Keratinocyte (primary cell): ENCODE measurements around the gene INSRR. TPM values are rescaled to one million over a fixed set of nuclear protein-coding genes. Genes with fewer than 3 reads are reported as not detected.

Experiments
- DNase-seq: peaks from one replicate; pipeline ENCODE4 v3.0.0-alpha.2; 2011; ENCODE audit warnings: low read depth, missing footprints, low spot score
- FAIRE-seq: peaks from 2 replicates; lab custom pipeline; 2011; peaks lifted over from hg19 to GRCh38; lab: Jason Lieb, UNC
- H2AFZ ChIP-seq: 2 replicates; pipeline ENCODE4 v1.6.0; 2012; ENCODE audit warnings: low read length, control low read depth, inconsistent platforms; ENCODE audit not compliant: control insufficient read depth
- H3K27ac ChIP-seq: 2 replicates; pipeline ENCODE4 v1.5.1; 2011; ENCODE audit warnings: low read length; ENCODE audit not compliant: control insufficient read depth, insufficient read depth
- H3K27me3 ChIP-seq: 3 replicates; pipeline ENCODE4 v1.6.0; 2011; ENCODE audit warnings: low read length; ENCODE audit not compliant: control insufficient read depth, insufficient read depth; ENCODE audit errors: extremely low read depth
- H3K36me3 ChIP-seq, 2 experiments: 2 replicates in 1 of 2; 3 replicates in 1 of 2; pipeline ENCODE4 v1.5.1; 2011; ENCODE audit warnings: low read length in 2 of 2, mild to moderate bottlenecking in 1 of 2; ENCODE audit not compliant: control insufficient read depth in 2 of 2, insufficient read depth in 2 of 2; ENCODE audit errors: extremely low read depth in 1 of 2
- H3K4me1 ChIP-seq: 3 replicates; pipeline ENCODE4 v1.5.1; 2011; ENCODE audit warnings: low read length; ENCODE audit not compliant: control insufficient read depth, insufficient read depth; ENCODE audit errors: extremely low read depth
- H3K4me2 ChIP-seq: 3 replicates; pipeline ENCODE4 v1.6.0; 2011; ENCODE audit warnings: low read depth, low read length; ENCODE audit not compliant: control insufficient read depth, insufficient read depth; ENCODE audit errors: extremely low read depth
- H3K4me3 ChIP-seq, 3 experiments: fragments of 200-600 bp in 1 of 3; sonication (generic) in 1 of 3; 2 replicates in 2 of 3; 3 replicates in 1 of 3; pipeline ENCODE4 v1.5.1; 2011 to 2016; ENCODE audit warnings: low read length in 3 of 3, mild to moderate bottlenecking in 3 of 3, control low read depth in 2 of 3, inconsistent platforms in 1 of 3, low read depth in 1 of 3, mixed read lengths in 1 of 3, mixed run types in 1 of 3, moderate library complexity in 1 of 3; ENCODE audit not compliant: control insufficient read depth in 2 of 3, insufficient read depth in 2 of 3; ENCODE audit errors: extremely low read depth in 1 of 3
- H3K79me2 ChIP-seq: 2 replicates; pipeline ENCODE4 v1.6.0; 2012; ENCODE audit warnings: low read length; ENCODE audit not compliant: control insufficient read depth, insufficient read depth
- H3K9ac ChIP-seq: 3 replicates; pipeline ENCODE4 v1.6.0; 2011; ENCODE audit warnings: low read length; ENCODE audit not compliant: control insufficient read depth, insufficient read depth; ENCODE audit errors: extremely low read depth
- H3K9me1 ChIP-seq: 3 replicates; pipeline ENCODE4 v1.6.0; 2011; ENCODE audit warnings: low read length; ENCODE audit not compliant: control insufficient read depth, insufficient read depth; ENCODE audit errors: extremely low read depth
- H3K9me3 ChIP-seq: 2 replicates; pipeline ENCODE4 v1.5.1; 2012; ENCODE audit warnings: low read depth, low read length; ENCODE audit not compliant: control insufficient read depth
- H4K20me1 ChIP-seq: 3 replicates; pipeline ENCODE4 v1.6.0; 2011; ENCODE audit warnings: low read length; ENCODE audit not compliant: control insufficient read depth, insufficient read depth; ENCODE audit errors: extremely low read depth
- CTCF ChIP-seq, 3 experiments: IDR thresholded peaks in 1 of 3; conservative IDR thresholded peaks in 1 of 3; optimal IDR thresholded peaks in 1 of 3; 2 replicates in 2 of 3; 3 replicates in 1 of 3; pipeline versions ENCODE3 to v1.5.1; 2011; ENCODE audit warnings: low read length in 3 of 3, mild to moderate bottlenecking in 3 of 3, moderate library complexity in 2 of 3, control low read depth in 1 of 3, inconsistent platforms in 1 of 3; ENCODE audit not compliant: insufficient read depth in 2 of 3; ENCODE audit errors: extremely low read depth in 1 of 3
- EZH2 ChIP-seq: IDR thresholded peaks from one replicate; pipeline ENCODE4 v1.6.1; 2012; ENCODE audit warnings: inconsistent platforms, mild to moderate bottlenecking, low read length, moderate library complexity
- dilution Hi-C: fragments of 300-500 bp; cut with MboI; formaldehyde crosslinking; loops from one replicate; pipeline ENCODE4 v1.7.0; 2020; ENCODE audit warnings: low sequenced_read_pairs; ENCODE audit not compliant: extremely low pct_ligation_motif_present
- polyA plus RNA-seq, 5 experiments: library from polyadenylated mRNA; depleted of rRNA in 3 of 5; stranded (reverse) in 3 of 5; stranded (forward) in 1 of 5; unstranded in 1 of 5; fragments of >200 nt; gene quantifications; 1 replicate in 1 of 5; 2 replicates in 3 of 5; 3 replicates in 1 of 5; pipeline versions ENCODE4 v1.2.1 to v1.2.3, GENCODE V29; 2011 to 2012; ENCODE audit warnings: missing spikeins in 2 of 5, low read depth in 1 of 5, low replicate concordance in 1 of 5

INSRR gene
- polyA plus RNA-seq, 1 donor (not counting 4 experiments of a cell fraction or from before 2014, with no cell fraction given), result not detected

DNA sequence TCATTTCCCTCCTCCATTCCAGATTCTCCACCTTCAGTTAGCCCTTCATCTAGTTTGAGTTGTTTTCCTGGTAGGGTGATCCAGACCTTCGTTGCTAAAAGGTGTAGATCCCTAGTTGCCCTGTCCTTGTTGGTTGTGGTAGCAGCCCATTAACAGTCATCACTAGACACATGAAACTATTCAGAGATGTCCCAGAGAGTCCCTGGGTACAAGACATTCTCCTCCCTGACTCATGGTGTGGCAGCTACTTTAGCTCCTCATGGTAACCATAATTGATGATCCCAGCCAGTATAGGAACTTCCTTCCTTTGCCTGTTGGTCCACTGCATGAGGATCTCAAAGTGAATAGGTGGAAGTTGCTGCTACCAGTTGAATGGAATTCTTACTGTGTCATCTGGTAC lies 36.2 kb downstream of the INSRR start:
- Histone ChIP-seq H3K9me1 (no peaks in the 10 kb centered on the region), H3K36me3 (no peaks in the 10 kb centered on the region), H3K27me3 (no peaks in the 10 kb centered on the region), H3K79me2 (no peaks in the 10 kb centered on the region), H3K4me3 (no peak overlapping the region), H4K20me1 (no peaks in the 10 kb centered on the region), H2AFZ (no peak overlapping the region), H3K27ac (no peak overlapping the region), H3K4me1 (peaks cover 7% of the 10 kb centered on the region), H3K9me3 (no peaks in the 10 kb centered on the region), H3K9ac (no peak overlapping the region), H3K4me2 (no peak overlapping the region)
- DNase-seq (no peak), FAIRE-seq (no peak)
- dilution Hi-C loops, result no loop called here
- no peak for TF ChIP-seq CTCF (optimal IDR thresholded peaks at IDR 0.05 in 1 of 3, IDR thresholded peaks at IDR 0.05 in 1 of 3, conservative IDR thresholded peaks at IDR 0.05 in 1 of 3; ENCODE audit: extremely low read depth in 1 of 3, insufficient read depth in 2 of 3, low read length in 3 of 3)
- no peak for TF ChIP-seq EZH2

DNA sequence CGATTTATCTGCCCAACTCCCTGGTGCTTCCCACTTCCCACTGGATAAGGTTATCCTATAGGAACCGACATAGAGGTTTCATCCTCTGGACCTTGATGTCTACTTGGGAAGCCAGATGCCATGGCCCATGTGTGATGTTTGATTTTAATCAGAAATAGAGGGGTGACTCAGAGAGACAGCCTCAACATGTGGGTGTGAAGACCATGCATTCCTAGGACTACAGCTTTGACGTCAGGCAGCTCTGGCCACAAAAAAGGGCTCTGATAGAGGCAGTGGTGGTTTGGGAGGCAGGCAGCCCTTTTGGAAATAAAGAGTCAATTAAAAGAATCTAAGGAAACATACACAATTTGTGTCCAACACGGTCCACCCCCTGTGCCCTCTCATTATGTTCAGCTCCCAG lies 37.1 kb downstream of the INSRR start:
- Histone ChIP-seq H3K27ac (no peak overlapping the region), H3K9me1 (no peaks in the 10 kb centered on the region), H3K4me2 (no peak overlapping the region), H4K20me1 (no peaks in the 10 kb centered on the region), H3K4me1 (peaks cover 11% of the 10 kb centered on the region), H3K9ac (no peak overlapping the region), H2AFZ (no peak overlapping the region), H3K36me3 (no peaks in the 10 kb centered on the region), H3K79me2 (no peaks in the 10 kb centered on the region), H3K27me3 (no peaks in the 10 kb centered on the region), H3K9me3 (no peaks in the 10 kb centered on the region), H3K4me3 (no peak overlapping the region)
- dilution Hi-C loops, result no loop called here
- FAIRE-seq, result no peak
- TF ChIP-seq CTCF (optimal IDR thresholded peaks at IDR 0.05 in 1 of 3, IDR thresholded peaks at IDR 0.05 in 1 of 3, conservative IDR thresholded peaks at IDR 0.05 in 1 of 3; ENCODE audit: extremely low read depth in 1 of 3, insufficient read depth in 2 of 3, low read length in 3 of 3) (no peak), EZH2 (no peak)
- no peak for DNase-seq
